Neural cell (in vitro differentiated cells): ENCODE measurements around the gene ZNF211. TPM values are rescaled to one million over a fixed set of nuclear protein-coding genes. Genes with fewer than 3 reads are reported as not detected.

Source experiments
- H2AFZ ChIP-seq: fragments of 200-600, 300-800 bp; sonication (generic), shearing (Covaris generic); 2 replicates; pipeline ENCODE4 v1.6.0; 2014; ENCODE audit warnings: low read depth, mild to moderate bottlenecking, antibody characterized with exemption, low read length, moderate library complexity
- H3F3A ChIP-seq: fragments of 200-600 bp; shearing (Covaris generic); 2 replicates; pipeline ENCODE4 v1.6.1; 2016; ENCODE audit warnings: mild to moderate bottlenecking, moderate library complexity, mixed read lengths, antibody characterized with exemption, low read length; ENCODE audit not compliant: insufficient read depth, poor library complexity, severe bottlenecking
- H3K27ac ChIP-seq: fragments of 200-600, 300-800 bp; sonication (generic), shearing (Covaris generic); 2 replicates; pipeline ENCODE4 v1.5.1; 2014; ENCODE audit warnings: mild to moderate bottlenecking, low read length, moderate library complexity
- H3K27me3 ChIP-seq: fragments of 300-800, 200-600 bp; sonication (generic), shearing (Covaris generic); 2 replicates; pipeline ENCODE4 v1.6.0; 2014; ENCODE audit warnings: mild to moderate bottlenecking, low read depth, low read length, moderate library complexity; ENCODE audit not compliant: insufficient read depth
- H3K36me3 ChIP-seq: fragments of 300-800, 200-600 bp; sonication (generic), shearing (Covaris generic); 2 replicates; pipeline ENCODE4 v1.5.1; 2014; ENCODE audit warnings: mild to moderate bottlenecking, antibody characterized with exemption, low read length, moderate library complexity; ENCODE audit not compliant: insufficient read depth
- H3K4me2 ChIP-seq: fragments of 300-800, 200-600 bp; sonication (generic), shearing (Covaris generic); 2 replicates; pipeline ENCODE4 v1.6.0; 2014; ENCODE audit warnings: mild to moderate bottlenecking, low read length
- H3K4me3 ChIP-seq: fragments of 300-800, 200-600 bp; sonication (generic), shearing (Covaris generic); 2 replicates; pipeline ENCODE4 v1.5.1; 2014; ENCODE audit warnings: mild to moderate bottlenecking, low read length, moderate library complexity
- H3K79me2 ChIP-seq: fragments of 200-600 bp; shearing (Covaris generic); replicated peaks from 2 replicates; pipeline ENCODE4 v1.6.0; 2014; ENCODE audit warnings: mild to moderate bottlenecking, low read length, moderate library complexity; ENCODE audit not compliant: insufficient read depth
- H3K9ac ChIP-seq: fragments of 300-800, 200-600 bp; sonication (generic), shearing (Covaris generic); 2 replicates; pipeline ENCODE4 v1.6.1; 2016; ENCODE audit warnings: mild to moderate bottlenecking, low read length, mixed read lengths
- H3K9me2 ChIP-seq: fragments of 200-600 bp; shearing (Covaris generic); 2 replicates; pipeline ENCODE4 v1.6.1; 2016; ENCODE audit warnings: mild to moderate bottlenecking, low read length, mixed read lengths; ENCODE audit not compliant: insufficient read depth
- H3K9me3 ChIP-seq: fragments of 200-600, 300-800 bp; sonication (generic), shearing (Covaris generic); 2 replicates; pipeline ENCODE4 v1.6.1; 2016; ENCODE audit warnings: mild to moderate bottlenecking, mixed run types, low read length, moderate library complexity, mixed read lengths
- H4K20me1 ChIP-seq: fragments of 200-600 bp; shearing (Covaris generic); 2 replicates; pipeline ENCODE4 v1.6.1; 2016; ENCODE audit warnings: mild to moderate bottlenecking, mixed run types; ENCODE audit not compliant: insufficient read depth
- CTCF ChIP-seq: fragments of 450-650 bp; IDR thresholded peaks from 2 replicates; pipeline ENCODE4 v1.5.1; 2014; ENCODE audit warnings: antibody characterized with exemption, mild to moderate bottlenecking, moderate library complexity; ENCODE audit not compliant: poor library complexity, severe bottlenecking
- EP300 ChIP-seq: fragments of 450-650 bp; conservative IDR thresholded peaks from 2 replicates; pipeline ENCODE4 v1.6.1; 2014; ENCODE audit warnings: antibody characterized with exemption, mild to moderate bottlenecking, moderate library complexity; ENCODE audit not compliant: poor library complexity, severe bottlenecking
- EZH2 ChIP-seq: fragments of 200-600, 300-800 bp; shearing (Covaris generic), sonication (generic); IDR thresholded peaks from 2 replicates; pipeline ENCODE4 v1.6.1; 2014; ENCODE audit warnings: antibody characterized with exemption, low read length, borderline replicate concordance, mild to moderate bottlenecking; ENCODE audit not compliant: insufficient read depth, poor library complexity, severe bottlenecking
- MXI1 ChIP-seq: fragments of 450-650 bp; conservative IDR thresholded peaks from 2 replicates; pipeline ENCODE4 v1.6.1; 2014; ENCODE audit warnings: antibody characterized with exemption, mild to moderate bottlenecking; ENCODE audit not compliant: poor library complexity, severe bottlenecking
- POLR2AphosphoS5 ChIP-seq: IDR thresholded peaks from 2 replicates; pipeline ENCODE4 v1.6.1; 2012
- RAD21 ChIP-seq: fragments of 450-650 bp; conservative IDR thresholded peaks from 2 replicates; pipeline ENCODE4 v1.6.1; 2014; ENCODE audit warnings: antibody characterized with exemption, mild to moderate bottlenecking, moderate library complexity
- SMC3 ChIP-seq: fragments of 450-650 bp; conservative IDR thresholded peaks from 2 replicates; pipeline ENCODE4 v1.6.1; 2014; ENCODE audit warnings: antibody characterized with exemption, mild to moderate bottlenecking, moderate library complexity; ENCODE audit not compliant: poor library complexity
- TAF1 ChIP-seq: IDR thresholded peaks from 2 replicates; pipeline ENCODE4 v1.6.1; 2012; ENCODE audit warnings: low read depth
- polyA plus RNA-seq: library from polyadenylated mRNA; depleted of rRNA; stranded (reverse); fragments of >200 nt; gene quantifications from 2 replicates; pipeline ENCODE4 v1.2.3, GENCODE V29; 2014
- TF ChIP-seq, protein P1 (sequence below): IDR thresholded peaks from 2 replicates; pipeline ENCODE4 v1.6.1; 2012; ENCODE audit warnings: borderline replicate concordance

Gene ZNF211
- polyA plus RNA-seq, 1 donor from 2014 or later: 47.6 TPM

DNA sequence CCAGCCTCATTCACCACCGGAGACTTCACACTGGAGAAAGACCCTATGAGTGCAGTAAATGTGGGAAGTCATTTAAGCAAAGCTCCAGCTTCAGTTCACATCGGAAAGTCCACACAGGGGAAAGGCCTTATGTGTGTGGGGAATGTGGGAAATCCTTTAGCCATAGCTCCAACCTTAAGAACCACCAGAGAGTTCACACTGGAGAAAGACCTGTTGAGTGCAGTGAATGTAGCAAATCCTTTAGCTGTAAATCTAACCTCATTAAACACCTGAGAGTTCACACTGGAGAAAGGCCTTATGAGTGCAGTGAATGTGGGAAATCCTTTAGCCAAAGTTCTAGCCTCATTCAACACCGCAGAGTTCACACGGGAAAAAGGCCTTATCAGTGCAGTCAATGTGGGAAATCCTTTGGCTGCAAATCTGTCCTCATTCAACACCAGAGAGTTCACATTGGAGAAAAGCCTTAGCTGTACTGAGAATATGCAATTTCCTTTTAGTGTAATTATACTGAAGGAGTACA lies 8.8 kb downstream of the ZNF211 start:
- TF ChIP-seq CTCF: no peak
- TF ChIP-seq, protein P1, sequence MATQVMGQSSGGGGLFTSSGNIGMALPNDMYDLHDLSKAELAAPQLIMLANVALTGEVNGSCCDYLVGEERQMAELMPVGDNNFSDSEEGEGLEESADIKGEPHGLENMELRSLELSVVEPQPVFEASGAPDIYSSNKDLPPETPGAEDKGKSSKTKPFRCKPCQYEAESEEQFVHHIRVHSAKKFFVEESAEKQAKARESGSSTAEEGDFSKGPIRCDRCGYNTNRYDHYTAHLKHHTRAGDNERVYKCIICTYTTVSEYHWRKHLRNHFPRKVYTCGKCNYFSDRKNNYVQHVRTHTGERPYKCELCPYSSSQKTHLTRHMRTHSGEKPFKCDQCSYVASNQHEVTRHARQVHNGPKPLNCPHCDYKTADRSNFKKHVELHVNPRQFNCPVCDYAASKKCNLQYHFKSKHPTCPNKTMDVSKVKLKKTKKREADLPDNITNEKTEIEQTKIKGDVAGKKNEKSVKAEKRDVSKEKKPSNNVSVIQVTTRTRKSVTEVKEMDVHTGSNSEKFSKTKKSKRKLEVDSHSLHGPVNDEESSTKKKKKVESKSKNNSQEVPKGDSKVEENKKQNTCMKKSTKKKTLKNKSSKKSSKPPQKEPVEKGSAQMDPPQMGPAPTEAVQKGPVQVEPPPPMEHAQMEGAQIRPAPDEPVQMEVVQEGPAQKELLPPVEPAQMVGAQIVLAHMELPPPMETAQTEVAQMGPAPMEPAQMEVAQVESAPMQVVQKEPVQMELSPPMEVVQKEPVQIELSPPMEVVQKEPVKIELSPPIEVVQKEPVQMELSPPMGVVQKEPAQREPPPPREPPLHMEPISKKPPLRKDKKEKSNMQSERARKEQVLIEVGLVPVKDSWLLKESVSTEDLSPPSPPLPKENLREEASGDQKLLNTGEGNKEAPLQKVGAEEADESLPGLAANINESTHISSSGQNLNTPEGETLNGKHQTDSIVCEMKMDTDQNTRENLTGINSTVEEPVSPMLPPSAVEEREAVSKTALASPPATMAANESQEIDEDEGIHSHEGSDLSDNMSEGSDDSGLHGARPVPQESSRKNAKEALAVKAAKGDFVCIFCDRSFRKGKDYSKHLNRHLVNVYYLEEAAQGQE: no peak
- TF ChIP-seq TAF1: no peak
- TF ChIP-seq RAD21: no peak
- TF ChIP-seq EP300: no peak
- TF ChIP-seq POLR2AphosphoS5: no peak
- TF ChIP-seq SMC3: no peak
- TF ChIP-seq EZH2: no peak
- TF ChIP-seq MXI1: no peak
- no peak overlapping the region for H3K4me2 ChIP-seq
- peaks cover 48% of the 10 kb centered on the region for H3K36me3 ChIP-seq
- no peak overlapping the region for H3K9ac ChIP-seq
- H2AFZ ChIP-seq: no peak overlapping the region
- H3K4me3 ChIP-seq: no peak overlapping the region
- H3K9me3 ChIP-seq: peaks cover 5% of the 10 kb centered on the region
- H4K20me1 ChIP-seq: no peaks in the 10 kb centered on the region
- H3K79me2 ChIP-seq: peaks cover 9% of the 10 kb centered on the region
- H3K27ac ChIP-seq: no peak overlapping the region
- H3K9me2 ChIP-seq: no peaks in the 10 kb centered on the region
- no peaks in the 10 kb centered on the region for H3K27me3 ChIP-seq
- no peaks in the 10 kb centered on the region for H3F3A ChIP-seq

DNA sequence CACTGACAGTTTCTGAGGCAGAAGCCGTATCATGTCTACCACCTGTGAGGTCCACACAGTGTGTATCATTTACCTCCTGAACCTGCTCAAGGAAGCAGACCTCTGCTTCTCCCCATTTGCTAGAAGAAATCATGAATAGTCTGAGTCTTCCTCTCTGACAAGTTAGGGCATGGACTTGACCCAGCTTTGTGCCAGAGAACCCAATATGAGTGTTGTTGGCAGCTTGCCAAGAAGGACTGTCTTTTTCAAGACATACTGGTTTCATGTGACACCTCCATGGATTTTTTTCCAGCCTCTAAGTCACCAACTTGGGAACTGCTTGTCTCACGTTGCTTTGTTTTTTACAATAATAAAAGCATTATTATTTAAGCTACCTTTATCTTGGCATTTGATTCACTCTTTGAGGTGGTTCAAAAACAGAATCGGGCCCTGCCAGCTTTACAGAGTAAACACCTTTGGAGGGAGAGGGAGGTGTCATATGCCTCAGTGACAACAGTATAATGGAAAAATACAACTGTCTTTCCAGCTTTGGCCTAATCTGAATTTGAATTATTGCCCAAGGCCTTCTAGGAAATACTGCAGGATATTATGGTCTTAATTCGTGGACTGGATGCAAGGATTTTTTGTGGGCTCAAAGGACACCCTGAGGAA lies 9.6 kb downstream of the ZNF211 start:
- Histone ChIP-seq H3K27me3 (no peaks in the 10 kb centered on the region), H3K27ac (no peak overlapping the region), H4K20me1 (no peaks in the 10 kb centered on the region), H3K9ac (no peak overlapping the region), H3K4me2 (no peak overlapping the region), H3K9me3 (no peaks in the 10 kb centered on the region), H3K9me2 (no peaks in the 10 kb centered on the region), H3K36me3 (peaks cover 42% of the 10 kb centered on the region), H3K4me3 (no peak overlapping the region), H3F3A (no peaks in the 10 kb centered on the region), H2AFZ (no peak overlapping the region), H3K79me2 (peaks cover 6% of the 10 kb centered on the region)
- no peak for TF ChIP-seq POLR2AphosphoS5
- no peak for TF ChIP-seq TAF1
- TF ChIP-seq MXI1: no peak
- no peak for TF ChIP-seq EZH2
- TF ChIP-seq SMC3: no peak
